Upper lobe of left lung (tissue), 6 donors: ENCODE data around the gene ATG5. TPM values are rescaled to one million over a fixed set of nuclear protein-coding genes. Genes with fewer than 3 reads are reported as not detected.

Source experiments
- ATAC-seq, 2 donors: fragments of 200-7000 bp; cut with Tn5 transposase; one replicate each; pipeline ENCODE4 v1.9.1; 2022; ENCODE audit warnings: mild to moderate bottlenecking in 2 of 2, moderate library complexity in 2 of 2; ENCODE audit not compliant: low FRiP score in 2 of 2
- DNase-seq, 2 donors: peaks; one replicate each; pipeline ENCODE4 v3.0.0-alpha.2; 2019 to 2020
- H3K27ac ChIP-seq, 4 donors: fragments of 200-600 bp; sonication (generic); one replicate each; pipeline ENCODE4 v1.5.1; 2016 to 2019
- H3K27me3 ChIP-seq, 4 donors: fragments of 200-600 bp; sonication (generic); one replicate each; pipeline ENCODE4 v1.5.1; 2017 to 2019
- H3K36me3 ChIP-seq, 4 donors: fragments of 200-600 bp; sonication (generic); one replicate each; pipeline ENCODE4 v1.5.1; 2016 to 2019
- H3K4me1 ChIP-seq, 4 donors: fragments of 200-600 bp; sonication (generic); one replicate each; pipeline ENCODE4 v1.5.1; 2018 to 2019
- H3K4me3 ChIP-seq, 4 donors: fragments of 200-600 bp; sonication (generic); one replicate each; pipeline ENCODE4 v1.5.1; 2017 to 2019; ENCODE audit warnings: mild to moderate bottlenecking in 2 of 4, moderate library complexity in 1 of 4
- H3K9me3 ChIP-seq, 4 donors: fragments of 200-600 bp; sonication (generic); one replicate each; pipeline ENCODE4 v1.5.1; 2018 to 2019
- EP300 ChIP-seq, 4 donors: sonication (generic); formaldehyde crosslinking; IDR thresholded peaks; one replicate each; pipeline ENCODE4 v1.5.1; 2017; ENCODE audit warnings: antibody characterized with exemption in 4 of 4, control low read depth in 2 of 4
- POLR2A ChIP-seq, 4 donors: fragments of 450-650 bp; IDR thresholded peaks; one replicate each; pipeline ENCODE4 v1.5.1; 2016 to 2017; ENCODE audit warnings: antibody characterized with exemption in 4 of 4, mild to moderate bottlenecking in 2 of 4
- POLR2AphosphoS5 ChIP-seq, 2 donors: sonication (generic); formaldehyde crosslinking; IDR thresholded peaks; one replicate each; pipeline ENCODE4 v1.5.1; 2017; ENCODE audit warnings: antibody characterized with exemption in 2 of 2
- WGBS, 2 donors: methylation state at CpG; one replicate each; pipeline ENCODE4 v1.1.5; 2017 to 2018; 5-methylcytosine and 5-hydroxymethylcytosine counted together
- total RNA-seq, 6 donors: library from RNA; depleted of rRNA in 4 of 6; stranded (reverse); fragments of >200 nt in 4 of 6; gene quantifications; one replicate each; pipeline versions ENCODE4 v1.1.0 to v1.2.1, GENCODE V29; 2016 to 2021
- TF ChIP-seq, protein P1 (sequence below), 6 experiments: fragments of 450-650 bp in 4 of 6; fragments of 200-600 bp in 2 of 6; sonication (generic) in 2 of 6; IDR thresholded peaks; one replicate each; pipeline ENCODE4 v1.5.1; 2016 to 2019; ENCODE audit warnings: antibody characterized with exemption in 6 of 6
- donor health status: DM: no; HTN: no; CAD: no; lungs with moderate emphysema.
- donor health status: DM: no; HTN: yes; CAD: no; lungs with severe emphysema.

Gene ATG5
- total RNA-seq, 6 donors from 2014 or later, result 25.8 to 55.1 (median 28.7) TPM

DNA sequence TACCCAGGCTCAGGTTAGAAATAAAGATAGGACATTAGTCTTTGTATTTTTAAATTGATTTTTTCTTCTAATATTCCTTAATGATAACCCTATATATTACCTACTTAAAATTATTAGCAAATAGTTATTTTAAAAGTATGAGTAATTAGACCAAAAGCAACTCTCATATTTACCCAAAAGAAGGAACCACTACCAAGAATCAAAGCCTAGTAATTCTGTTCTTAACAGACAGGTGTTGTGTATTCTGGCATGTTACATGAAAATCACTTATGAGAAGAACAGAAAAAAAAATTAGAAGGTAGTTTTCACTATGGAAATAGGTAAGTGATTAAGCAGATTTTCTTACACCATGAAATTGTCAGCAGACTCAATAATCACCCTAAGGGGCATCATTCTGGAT lies 105.1 kb downstream of the ATG5 start:
- no peak for ATAC-seq
- H3K27ac ChIP-seq, result no peak overlapping the region
- no peak for DNase-seq
- H3K4me1 ChIP-seq, result no peaks in the 10 kb centered on the region
- H3K36me3 ChIP-seq, result no peaks in the 10 kb centered on the region
- H3K27me3 ChIP-seq, result no peaks in the 10 kb centered on the region
- TF ChIP-seq EP300 (IDR thresholded peaks at IDR 0.05), result no peak
- no peak overlapping the region for H3K4me3 ChIP-seq
- no peaks in the 10 kb centered on the region for H3K9me3 ChIP-seq

DNA sequence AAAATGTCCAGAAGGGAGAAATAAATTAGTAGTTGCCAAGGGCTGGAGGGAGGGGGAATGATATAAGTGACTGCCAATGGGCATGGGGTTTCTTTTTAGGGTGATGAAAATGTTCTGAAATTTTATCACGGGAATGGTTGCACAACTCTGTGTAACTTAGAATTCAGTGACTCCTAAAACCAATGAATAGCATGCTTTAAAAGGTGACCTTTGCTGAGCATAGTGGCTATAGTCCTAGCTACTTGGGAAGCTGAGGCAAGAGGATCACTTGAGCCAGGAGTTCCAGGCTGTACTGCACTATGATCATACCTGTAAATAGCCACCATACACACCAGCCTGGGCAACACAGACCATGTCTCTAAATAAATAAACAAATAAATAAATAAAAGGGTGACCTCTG lies 109.0 kb downstream of the ATG5 start:
- TF ChIP-seq POLR2AphosphoS5 (IDR thresholded peaks at IDR 0.05), result no peak
- TF ChIP-seq EP300 (IDR thresholded peaks at IDR 0.05), result no peak
- no peak for TF ChIP-seq POLR2A (IDR thresholded peaks at IDR 0.05)
- TF ChIP-seq, protein P1, sequence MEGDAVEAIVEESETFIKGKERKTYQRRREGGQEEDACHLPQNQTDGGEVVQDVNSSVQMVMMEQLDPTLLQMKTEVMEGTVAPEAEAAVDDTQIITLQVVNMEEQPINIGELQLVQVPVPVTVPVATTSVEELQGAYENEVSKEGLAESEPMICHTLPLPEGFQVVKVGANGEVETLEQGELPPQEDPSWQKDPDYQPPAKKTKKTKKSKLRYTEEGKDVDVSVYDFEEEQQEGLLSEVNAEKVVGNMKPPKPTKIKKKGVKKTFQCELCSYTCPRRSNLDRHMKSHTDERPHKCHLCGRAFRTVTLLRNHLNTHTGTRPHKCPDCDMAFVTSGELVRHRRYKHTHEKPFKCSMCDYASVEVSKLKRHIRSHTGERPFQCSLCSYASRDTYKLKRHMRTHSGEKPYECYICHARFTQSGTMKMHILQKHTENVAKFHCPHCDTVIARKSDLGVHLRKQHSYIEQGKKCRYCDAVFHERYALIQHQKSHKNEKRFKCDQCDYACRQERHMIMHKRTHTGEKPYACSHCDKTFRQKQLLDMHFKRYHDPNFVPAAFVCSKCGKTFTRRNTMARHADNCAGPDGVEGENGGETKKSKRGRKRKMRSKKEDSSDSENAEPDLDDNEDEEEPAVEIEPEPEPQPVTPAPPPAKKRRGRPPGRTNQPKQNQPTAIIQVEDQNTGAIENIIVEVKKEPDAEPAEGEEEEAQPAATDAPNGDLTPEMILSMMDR (IDR thresholded peaks at IDR 0.05), result no peak
- Histone ChIP-seq H3K4me3 (no peak overlapping the region), H3K9me3 (no peaks in the 10 kb centered on the region), H3K36me3 (no peaks in the 10 kb centered on the region), H3K4me1 (peaks cover 0 to 3% (median 0%) of the 10 kb centered on the region in 4 donors), H3K27ac (no peak overlapping the region), H3K27me3 (no peaks in the 10 kb centered on the region)
- WGBS, 2 donors, result 62 to 71% methylated on average over 1 of the region's 1 CpG
- ATAC-seq (no peak), DNase-seq (no peak)

DNA sequence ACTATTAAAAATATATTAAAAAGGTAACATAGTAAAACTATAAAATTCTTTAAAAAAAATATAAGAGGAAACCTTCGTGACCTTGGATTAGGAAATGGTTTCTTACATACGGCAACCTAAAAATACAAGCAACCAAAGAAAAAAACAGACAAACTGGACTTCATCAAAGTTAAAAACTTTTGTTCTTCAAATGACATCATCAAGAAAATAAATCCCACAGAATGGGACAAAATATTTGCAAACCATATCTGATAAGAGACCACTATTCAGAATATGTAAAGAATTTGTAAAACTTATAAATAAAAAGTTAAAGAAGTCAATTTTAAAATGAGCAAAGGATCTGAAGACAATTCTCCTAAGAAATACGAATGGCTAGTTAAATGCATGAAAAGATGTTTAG lies 110.0 kb downstream of the ATG5 start:
- Histone ChIP-seq H3K36me3 (no peaks in the 10 kb centered on the region), H3K27me3 (no peaks in the 10 kb centered on the region), H3K4me1 (peaks cover 0 to 3% (median 0%) of the 10 kb centered on the region in 4 donors), H3K4me3 (no peak overlapping the region), H3K27ac (no peak overlapping the region), H3K9me3 (no peaks in the 10 kb centered on the region)
- WGBS, 2 donors, result 84 to 92% methylated on average over 3 of the region's 3 CpGs
- ATAC-seq, result no peak
- TF ChIP-seq POLR2AphosphoS5 (IDR thresholded peaks at IDR 0.05) (no peak), EP300 (IDR thresholded peaks at IDR 0.05) (no peak), POLR2A (IDR thresholded peaks at IDR 0.05) (no peak)
- TF ChIP-seq, protein P1 (IDR thresholded peaks at IDR 0.05), result no peak
- DNase-seq, result no peak

DNA sequence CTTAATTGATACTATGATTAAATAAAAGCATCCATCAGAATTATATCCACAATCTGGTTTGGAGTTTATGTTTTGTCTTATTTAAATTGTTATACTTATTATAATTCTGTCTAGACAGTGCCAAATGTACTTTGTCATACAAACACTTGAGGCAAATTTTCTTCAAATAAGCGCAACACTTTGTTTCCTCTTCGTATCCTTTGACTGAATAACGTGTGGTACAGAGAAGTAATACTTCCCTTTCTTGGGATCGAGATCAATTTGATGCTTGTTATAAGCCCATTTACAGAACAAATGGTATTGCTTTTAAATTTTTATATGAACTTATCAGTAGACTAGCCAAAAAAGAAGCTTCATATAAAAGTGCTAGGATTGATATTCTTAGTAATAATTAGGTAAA lies 111.0 kb downstream of the ATG5 start:
- DNase-seq (no peak), ATAC-seq (no peak)
- WGBS, 2 donors, result 40 to 48% methylated on average over 4 of the region's 4 CpGs
- Histone ChIP-seq H3K9me3 (no peaks in the 10 kb centered on the region), H3K36me3 (no peaks in the 10 kb centered on the region), H3K4me1 (peaks cover 0 to 3% (median 0%) of the 10 kb centered on the region in 4 donors), H3K4me3 (no peak overlapping the region), H3K27ac (no peak overlapping the region), H3K27me3 (no peaks in the 10 kb centered on the region)
- TF ChIP-seq, protein P1 (IDR thresholded peaks at IDR 0.05), result no peak
- no peak for TF ChIP-seq POLR2A (IDR thresholded peaks at IDR 0.05)
- no peak for TF ChIP-seq POLR2AphosphoS5 (IDR thresholded peaks at IDR 0.05)
- no peak for TF ChIP-seq EP300 (IDR thresholded peaks at IDR 0.05)

DNA sequence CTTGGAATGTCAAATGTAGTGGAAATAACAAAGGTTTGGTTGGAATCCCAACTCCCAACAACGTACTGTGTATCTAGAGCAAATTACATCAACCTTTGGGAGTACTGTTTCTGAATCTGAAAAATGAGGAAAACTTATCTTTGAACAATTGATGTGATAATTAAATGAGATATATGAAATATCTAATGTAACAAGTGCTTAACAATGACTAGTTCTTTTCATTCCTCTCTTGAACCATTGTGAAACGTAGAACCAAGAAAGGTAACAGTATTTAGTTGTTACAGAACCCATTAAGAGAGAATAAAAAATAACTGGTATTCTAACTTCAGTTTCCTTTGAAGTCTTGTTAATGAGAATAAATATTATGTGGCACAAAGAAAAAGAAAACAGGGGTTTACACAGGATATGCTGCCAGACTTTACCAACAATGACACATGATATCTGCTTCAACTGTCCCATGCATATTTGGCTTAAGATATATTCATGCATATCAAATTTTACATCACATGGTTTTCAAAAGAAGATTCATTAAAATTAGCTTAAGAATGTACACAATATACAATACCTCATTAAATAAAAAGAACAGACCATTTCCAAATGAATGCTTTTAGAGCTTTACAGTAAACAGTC lies 111.8 kb downstream of the ATG5 start:
- no peak for ATAC-seq
- TF ChIP-seq POLR2AphosphoS5 (IDR thresholded peaks at IDR 0.05) (no peak), POLR2A (IDR thresholded peaks at IDR 0.05) (no peak)
- WGBS, 2 donors, result 93 to 99% methylated on average over 2 of the region's 2 CpGs
- Histone ChIP-seq H3K27me3 (no peaks in the 10 kb centered on the region), H3K4me3 (no peak overlapping the region), H3K27ac (no peak overlapping the region), H3K9me3 (no peaks in the 10 kb centered on the region), H3K4me1 (peaks cover 0 to 3% (median 0%) of the 10 kb centered on the region in 4 donors), H3K36me3 (no peaks in the 10 kb centered on the region)
- DNase-seq, result no peak

DNA sequence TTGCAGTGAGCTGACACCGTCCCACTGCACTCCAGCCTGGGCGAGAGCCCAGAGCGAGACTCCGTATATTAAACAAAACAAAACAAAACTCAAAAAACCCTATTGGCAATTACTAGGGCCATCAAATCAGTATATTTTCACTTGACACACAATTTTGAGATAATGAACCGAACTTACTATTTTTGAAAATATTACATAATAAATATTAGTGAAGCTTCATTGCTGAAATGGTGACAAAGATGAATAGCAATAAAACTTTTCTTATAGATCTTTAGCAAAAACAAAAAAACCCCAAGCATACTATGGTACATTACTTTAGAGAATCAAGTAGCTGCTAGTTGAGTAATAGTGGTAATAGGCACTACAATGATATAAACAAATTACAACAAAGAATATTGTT lies 113.0 kb downstream of the ATG5 start:
- no peaks in the 10 kb centered on the region for H3K9me3 ChIP-seq
- no peak for TF ChIP-seq POLR2A (IDR thresholded peaks at IDR 0.05)
- TF ChIP-seq, protein P1 (IDR thresholded peaks at IDR 0.05), result no peak
- no peak for TF ChIP-seq EP300 (IDR thresholded peaks at IDR 0.05)
- TF ChIP-seq POLR2AphosphoS5 (IDR thresholded peaks at IDR 0.05), result no peak
- no peak overlapping the region for H3K27ac ChIP-seq
- 91 to 96% methylated on average over 5 of the region's 5 CpGs for WGBS, 2 donors
- peaks cover 0 to 3% (median 0%) of the 10 kb centered on the region in 4 donors for H3K4me1 ChIP-seq
- no peaks in the 10 kb centered on the region for H3K36me3 ChIP-seq
- ATAC-seq, result no peak
- peak in 1 of 2 donors; percentile 11 for DNase-seq
- no peak overlapping the region for H3K4me3 ChIP-seq
- H3K27me3 ChIP-seq, result no peaks in the 10 kb centered on the region
